HG03571 (cell line): ENCODE measurements around the gene PUS7L.
"Not testable (repeated sequence)": the region's sequence is repeated elsewhere in the genome, so short reads cannot be mapped to it uniquely, and the experiment has no call there.

ENCODE experiments used
- ATAC-seq: cut with Tn5 transposase; IDR thresholded peaks from one replicate; pipeline ENCODE4 v1.9.1; 2021; ENCODE audit not compliant: unreplicated experiment

The PUS7L gene

GRCh38 chr12:43758728-43759563, at the start of gene PUS7L, which contains the start of gene IRAK4:
PUS7L (minus strand) TSS chr12:43758790; CDS start chr12:43755245, 3,545 bp downstream.
IRAK4 (plus strand) TSS chr12:43758951; CDS start chr12:43768112, 9,161 bp downstream.
- peak; percentile 98 for ATAC-seq

- no peak for ATAC-seq
These were observed 48.8 kb upstream of the PUS7L start for GRCh38 chr12:43807386-43807785.

- ATAC-seq: no peak
These were observed 48.1 kb upstream of the PUS7L start for GRCh38 chr12:43806737-43807072.

- ATAC-seq: peak; percentile 94
These were observed 47.5 kb upstream of the PUS7L start, which contains the start of gene TWF1 for GRCh38 chr12:43805860-43806736. TWF1 (minus strand) TSS chr12:43806317; CDS start chr12:43806245, 72 bp downstream.

- ATAC-seq: no peak
These were observed 46.7 kb upstream of the PUS7L start for GRCh38 chr12:43805149-43805859.

GRCh38 chr12:43797561-43798217, 39.1 kb upstream of the PUS7L start:
- ATAC-seq: no peak

GRCh38 chr12:43795716-43796280, 37.2 kb upstream of the PUS7L start:
- ATAC-seq: no peak

GRCh38 chr12:43789941-43790340, 31.4 kb upstream of the PUS7L start:
- no peak for ATAC-seq

GRCh38 chr12:43786899-43787693, 28.5 kb upstream of the PUS7L start:
- no peak for ATAC-seq

- ATAC-seq: no peak
These were observed 17.9 kb upstream of the PUS7L start for GRCh38 chr12:43776498-43776897.

GRCh38 chr12:43766291-43766690, 7.7 kb upstream of the PUS7L start:
- no peak for ATAC-seq

- no peak for ATAC-seq
These were observed 5.9 kb upstream of the PUS7L start for GRCh38 chr12:43764528-43764927.

GRCh38 chr12:43763769-43764168, 5.2 kb upstream of the PUS7L start:
- ATAC-seq: no peak

- ATAC-seq: no peak
These were observed 4.0 kb upstream of the PUS7L start for GRCh38 chr12:43762596-43762995.

GRCh38 chr12:43761500-43761899, 2.9 kb upstream of the PUS7L start:
- no peak for ATAC-seq

GRCh38 chr12:43760396-43760795, 1.8 kb upstream of the PUS7L start:
- no peak for ATAC-seq

GRCh38 chr12:43758247-43758727, 303 bp downstream of the PUS7L start:
- peak; percentile 3 for ATAC-seq

GRCh38 chr12:43754015-43754414, 4.6 kb downstream of the PUS7L start:
- ATAC-seq: no peak

GRCh38 chr12:43751360-43751759, 7.2 kb downstream of the PUS7L start:
- not testable (repeated sequence) for ATAC-seq
